ENCODE measurements around the gene SIAE. TPM values are rescaled to one million over a fixed set of nuclear protein-coding genes. Genes with fewer than 3 reads are reported as not detected.

Gene SIAE
- total and polyA plus RNA-seq, 2 of the 8 experiments (the other 6 are each of a cell fraction or from before 2014, with no cell fraction given), result 2.3 to 3.7 TPM

- no peak overlapping the region for H3K27ac ChIP-seq (ENCODE audit: low read depth, low read length)
- H2AFZ ChIP-seq (ENCODE audit: low read length), result no peak overlapping the region
- no peak overlapping the region for H2BK120ac ChIP-seq (replicated peaks; ENCODE audit: low read depth, low read length)
- H3K56ac ChIP-seq (replicated peaks; ENCODE audit: insufficient read length, low read depth, low read length), result no peak overlapping the region
- H3K36me3 ChIP-seq (ENCODE audit: control insufficient read depth in 2 of 4, insufficient read depth in 4 of 4, low read length in 3 of 4), result no peaks in the 10 kb centered on the region
- no peak overlapping the region for H2BK5ac ChIP-seq (ENCODE audit: low read depth, low read length)
- no peak overlapping the region for H3K4me3 ChIP-seq (ENCODE audit: extremely low read depth in 1 of 4, insufficient read depth in 2 of 4, low read depth in 3 of 4, low read length in 4 of 4)
- H3K27me3 ChIP-seq (replicated peaks in 1 of 4; ENCODE audit: control insufficient read depth in 3 of 4, extremely low read depth in 1 of 4, insufficient read depth in 3 of 4, low read length in 3 of 4), result peaks cover 47 to 92% (median 81%) of the 10 kb centered on the region in 4 experiments
- H2BK15ac ChIP-seq (ENCODE audit: low read length), result no peak overlapping the region
- H3K79me2 ChIP-seq (ENCODE audit: control insufficient read depth in 1 of 2, insufficient read depth in 2 of 2, low read length in 2 of 2), result no peaks in the 10 kb centered on the region
- H3K18ac ChIP-seq (ENCODE audit: extremely low read depth, low read length), result no peak overlapping the region
- no peaks in the 10 kb centered on the region for H3K79me1 ChIP-seq (ENCODE audit: low read depth, low read length)
- no peak overlapping the region for H3K14ac ChIP-seq (ENCODE audit: insufficient read length)
- no peaks in the 10 kb centered on the region for H3K9me3 ChIP-seq (ENCODE audit: insufficient read depth in 2 of 2, low read depth in 1 of 2, low read length in 1 of 2)
- FAIRE-seq (no peak), DNase-seq (ENCODE audit: low read depth in 1 of 2, low spot score in 2 of 2) (no peak)
- H3K23ac ChIP-seq (ENCODE audit: insufficient read length), result no peak overlapping the region
- H2AK5ac ChIP-seq (ENCODE audit: low read depth, low read length), result no peak overlapping the region
- no peak overlapping the region for H3K9ac ChIP-seq (replicated peaks in 1 of 4; ENCODE audit: extremely low read depth in 1 of 4, low read depth in 3 of 4, low read length in 3 of 4)
- H3K23me2 ChIP-seq (ENCODE audit: low read depth, low read length), result peaks cover 8% of the 10 kb centered on the region
- 55% methylated on average over 2 of the region's 2 CpGs; no CpG with 5 or more reads in 1 of the 2 experiments for WGBS, 2 experiments (ENCODE audit: extremely low coverage in 1 of 2, insufficient coverage in 1 of 2, insufficient read length in 1 of 2, insufficient replicate concordance in 2 of 2, low coverage in 1 of 2, low lambda C conversion rate in 2 of 2, missing lambda C conversion rate in 1 of 2)
- POLR2A ChIA-PET (ENCODE audit: partially characterized antibody), result interaction anchor here (1.6 kb wide), 1 partner anchor 46 kb away, joined by 5 read pairs; the partner anchor contains the start of genes SIAE and SPA17
- no peak overlapping the region; a peak in 1 of 4 replicates for H3K4me2 ChIP-seq (ENCODE audit: insufficient read depth in 1 of 2, low read depth in 2 of 2, low read length in 2 of 2)
- CTCF ChIA-PET (ENCODE audit: partially characterized antibody), result interaction anchor here (0.8 to 2.2 kb wide), 5 partner anchors 21 to 146 kb away, joined by 3 to 10 read pairs (median 3); partner anchors contain the start of genes NRGN and ROBO3
- no peak overlapping the region for H4K8ac ChIP-seq (ENCODE audit: extremely low read depth, insufficient read depth, low read length)
- no peak overlapping the region for H4K91ac ChIP-seq (replicated peaks; ENCODE audit: insufficient read length, low read length)
- peaks cover 0 to 5% (median 3%) of the 10 kb centered on the region in 4 experiments; a peak in 5 of 7 replicates for H3K4me1 ChIP-seq (replicated peaks in 1 of 4; ENCODE audit: control insufficient read depth in 3 of 4, insufficient read depth in 4 of 4, low read length in 3 of 4)
- no peak overlapping the region for H4K5ac ChIP-seq (ENCODE audit: insufficient read length, low read depth, low read length)
- TF ChIP-seq CTBP2 (IDR thresholded peaks at IDR 0.05; ENCODE audit: borderline replicate concordance, insufficient read depth, insufficient read length, low read length), result no peak
- TF ChIP-seq GTF2F1 (IDR thresholded peaks at IDR 0.05; ENCODE audit: borderline replicate concordance, low read depth, low read length), result no peak
- TF ChIP-seq CHD1 (IDR thresholded peaks at IDR 0.05; ENCODE audit: low read depth, low read length), result no peak
- TF ChIP-seq KDM1A (IDR thresholded peaks at IDR 0.05; ENCODE audit: borderline replicate concordance, low read length), result no peak
- no peak for TF ChIP-seq JUND (IDR thresholded peaks at IDR 0.05; ENCODE audit: low read length)
- TF ChIP-seq GABPA (IDR thresholded peaks at IDR 0.05; ENCODE audit: borderline replicate concordance, insufficient read depth, low read length), result no peak
- no peak for TF ChIP-seq FOSL1 (IDR thresholded peaks at IDR 0.05; ENCODE audit: insufficient read depth, low read depth, low read length)
- no peak for TF ChIP-seq EGR1 (IDR thresholded peaks at IDR 0.05; ENCODE audit: borderline replicate concordance, low read depth, low read length)
- no peak for TF ChIP-seq EP300 (IDR thresholded peaks at IDR 0.05; ENCODE audit: borderline replicate concordance in 1 of 2, low read depth in 2 of 2, low read length in 2 of 2)
- TF ChIP-seq NANOG (IDR thresholded peaks at IDR 0.05; ENCODE audit: insufficient read depth, low read depth, low read length, poor library complexity, severe bottlenecking), result no peak
- no peak for TF ChIP-seq SP2 (IDR thresholded peaks at IDR 0.05; ENCODE audit: low read length)
- H4K20me1 ChIP-seq (replicated peaks in 1 of 2; ENCODE audit: control insufficient read depth in 1 of 2, insufficient read depth in 2 of 2, low read length in 2 of 2), result peaks cover 0 to 2% of the 10 kb centered on the region in 2 experiments
- no peak overlapping the region for H2BK20ac ChIP-seq (ENCODE audit: low read length)
- no peak overlapping the region for H2BK12ac ChIP-seq (ENCODE audit: low read depth, low read length)
- no peak overlapping the region for H3K4ac ChIP-seq (replicated peaks; ENCODE audit: insufficient read length, low read depth, low read length)
Observed at GRCh38 chr11:124719534-124719933, 46.0 kb upstream of the SIAE start.
